ENCODE results near the gene NRL.

NRL gene

DNA sequence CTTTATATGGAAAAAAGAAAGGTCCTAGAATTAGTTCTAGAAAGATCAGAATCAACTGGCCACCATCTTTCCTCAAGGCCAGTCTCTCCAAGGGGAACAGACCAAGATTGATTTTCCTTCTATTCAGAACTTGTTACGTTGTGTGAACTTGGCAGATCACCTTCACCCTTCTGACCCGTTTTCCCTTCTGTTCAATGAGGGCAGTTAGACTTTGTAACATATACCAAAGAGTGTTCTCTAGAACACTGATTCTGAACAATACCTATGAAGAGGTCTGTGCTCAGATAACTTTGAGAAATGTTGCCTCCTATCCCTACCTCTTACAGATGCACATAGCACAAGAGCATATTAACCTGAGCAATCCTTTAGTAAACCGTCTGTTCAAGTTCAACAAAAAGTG is 31.3 kb downstream of the NRL start:
- no peak for DNase-seq (ENCODE audit: insufficient read length, low spot score)
- FAIRE-seq = no peak

DNA sequence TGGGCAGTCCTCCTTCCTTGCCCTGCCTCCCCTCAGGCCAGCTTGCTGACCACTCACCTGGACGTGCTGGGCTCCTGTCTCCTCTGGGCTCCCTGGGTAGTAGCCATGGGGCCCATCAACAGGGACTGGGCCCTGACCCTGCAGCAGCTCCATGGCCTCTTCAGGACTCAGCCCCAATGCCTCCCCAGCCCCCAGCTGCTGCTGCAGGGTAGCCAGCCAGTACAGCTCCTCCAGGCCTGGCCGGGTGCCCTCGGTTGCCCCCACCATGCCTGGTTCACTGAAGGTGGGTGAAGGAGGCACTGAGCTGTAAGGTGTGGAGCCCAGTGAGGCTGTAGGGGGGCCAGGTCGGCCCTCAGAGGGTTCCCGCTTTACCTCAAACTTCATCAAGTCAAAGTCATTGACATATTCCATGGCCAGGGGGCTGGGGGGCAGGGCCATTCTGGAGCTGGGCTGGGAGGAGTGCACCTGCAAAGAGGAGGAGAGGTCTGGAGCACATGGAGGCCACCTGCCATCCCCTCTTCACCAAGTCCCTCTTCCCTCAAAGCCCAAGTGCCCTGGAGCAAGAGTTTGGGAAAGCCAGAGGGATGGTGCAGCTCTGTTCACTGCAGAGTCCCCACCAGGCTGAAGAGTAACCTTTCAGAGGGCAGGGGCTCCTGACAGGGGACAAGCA is 32.2 kb downstream of the NRL start:
- no peak for FAIRE-seq

DNA sequence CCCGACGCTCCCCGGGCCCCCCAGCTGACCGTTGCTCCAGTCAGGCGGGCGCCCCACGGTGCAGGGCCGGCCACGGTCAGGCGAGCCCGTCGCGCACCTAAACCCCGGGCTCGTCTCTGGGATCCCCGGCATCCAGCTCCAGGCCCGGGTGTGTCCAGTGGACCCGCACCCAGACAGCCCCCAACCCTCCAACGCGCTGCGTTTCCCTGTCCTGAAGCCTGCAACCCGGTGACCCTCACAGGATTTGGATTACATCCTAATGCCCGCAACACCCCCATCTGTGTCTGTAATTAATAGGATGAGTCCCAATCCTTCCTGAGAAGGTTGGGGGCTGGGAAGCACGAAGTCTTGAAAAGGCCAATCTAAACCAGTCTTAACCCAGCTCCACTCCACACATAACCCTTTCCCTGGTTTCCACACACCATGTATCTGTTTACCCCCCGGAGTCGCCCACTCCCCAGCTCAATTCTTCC is 33.0 kb downstream of the NRL start:
- no peak for DNase-seq (ENCODE audit: insufficient read length, low spot score)
- no peak for FAIRE-seq

More for the DNA sequence above, 32.2 kb downstream of the NRL start:
- DNase-seq (ENCODE audit: insufficient read length, low spot score) = no peak

DNA sequence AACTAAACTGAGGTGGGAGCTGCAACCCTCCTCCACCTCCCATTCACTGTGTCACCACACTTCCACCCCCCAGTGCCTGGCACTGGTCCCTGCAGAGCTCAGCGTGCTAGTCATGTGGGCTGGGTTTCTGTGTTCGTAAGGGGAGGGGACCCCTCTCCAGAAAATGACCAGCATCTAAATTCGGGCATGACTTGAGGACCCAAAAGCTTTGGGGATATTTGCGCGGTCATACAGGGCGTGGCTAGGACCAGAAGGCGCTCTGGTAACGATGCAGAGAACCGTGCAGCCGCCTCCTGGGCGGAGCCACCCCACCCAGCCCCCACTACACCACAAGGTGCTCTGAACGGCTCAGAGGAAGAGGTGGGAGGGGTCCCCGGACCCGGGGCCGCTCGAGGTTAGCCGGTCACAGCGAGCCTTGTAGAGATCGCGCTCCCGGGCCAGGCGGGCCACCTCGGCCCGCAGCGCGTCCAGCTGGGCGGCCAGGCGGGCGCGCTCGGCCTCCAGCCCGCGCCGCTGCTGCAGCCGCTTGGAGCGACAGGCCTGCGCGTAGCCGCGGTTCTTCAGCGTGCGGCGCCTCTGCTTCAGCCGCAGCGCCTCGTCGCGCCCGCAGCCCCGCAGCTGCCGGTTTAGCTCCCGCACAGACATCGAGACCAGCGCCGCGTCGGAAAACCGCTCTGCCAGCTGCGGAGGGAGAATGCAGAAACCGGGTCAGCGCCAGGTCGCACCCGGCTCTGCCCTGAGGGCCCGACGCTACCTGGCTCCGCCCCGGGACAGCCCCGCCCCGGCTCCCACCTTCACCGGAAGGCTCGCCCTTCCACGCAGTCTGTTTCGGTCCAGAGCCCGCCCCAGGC is 33.6 kb downstream of the NRL start:
- peak; percentile 89 for FAIRE-seq
- peak; percentile 86 for DNase-seq (ENCODE audit: insufficient read length, low spot score)

DNA sequence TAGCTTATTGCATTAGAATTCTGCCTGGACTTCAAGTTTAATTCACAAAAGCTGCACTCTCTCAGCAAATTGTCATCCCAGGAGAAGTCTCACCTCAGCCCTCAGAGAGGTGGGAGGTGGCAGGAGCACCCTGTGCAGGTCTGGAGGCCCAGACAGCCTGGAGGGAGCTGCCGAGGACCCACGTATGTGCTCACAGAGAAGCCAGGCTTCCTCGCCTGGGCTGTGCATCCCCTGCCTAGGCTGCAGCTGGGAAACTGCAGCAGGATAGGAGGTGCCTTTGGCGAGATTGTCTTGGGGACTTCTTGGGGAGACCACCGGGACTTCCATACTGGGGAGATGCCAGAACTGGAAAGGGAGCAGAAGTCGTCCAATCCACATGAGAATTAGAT is 34.6 kb downstream of the NRL start:
- DNase-seq (ENCODE audit: insufficient read length, low spot score) (no peak), FAIRE-seq (no peak)

DNA sequence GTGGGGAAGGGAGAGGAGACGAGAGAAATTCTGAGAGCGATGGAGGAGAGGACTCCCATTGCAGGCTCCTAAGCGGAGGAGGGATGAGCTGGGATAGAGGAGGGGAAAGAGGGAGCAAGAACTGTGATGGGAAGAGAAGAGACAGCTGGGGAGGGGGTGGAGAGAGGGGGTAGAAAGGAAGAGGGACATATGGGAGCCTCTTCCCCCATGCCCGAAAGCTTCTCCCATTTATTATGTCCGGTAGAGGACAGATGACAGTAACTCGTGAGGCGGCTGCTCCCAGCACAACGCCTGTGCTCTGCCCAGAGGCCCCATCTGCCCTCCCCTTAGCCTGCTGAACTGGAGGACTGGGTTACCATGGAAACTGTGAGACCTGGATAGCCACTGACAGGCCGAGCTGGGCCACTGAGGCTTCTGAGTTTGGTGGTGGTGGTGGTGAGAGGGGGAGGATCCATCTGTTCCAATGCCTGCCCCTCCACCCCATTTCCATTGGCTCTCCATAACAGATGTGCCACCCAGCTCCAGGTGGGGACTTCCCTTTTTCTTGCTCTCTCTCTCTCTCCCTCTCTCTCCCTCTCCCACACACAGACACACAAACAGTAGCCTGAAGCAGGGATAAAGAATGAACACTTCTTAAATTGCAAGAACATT is 35.1 kb downstream of the NRL start:
- FAIRE-seq (no peak), DNase-seq (ENCODE audit: insufficient read length, low spot score) (no peak)

DNA sequence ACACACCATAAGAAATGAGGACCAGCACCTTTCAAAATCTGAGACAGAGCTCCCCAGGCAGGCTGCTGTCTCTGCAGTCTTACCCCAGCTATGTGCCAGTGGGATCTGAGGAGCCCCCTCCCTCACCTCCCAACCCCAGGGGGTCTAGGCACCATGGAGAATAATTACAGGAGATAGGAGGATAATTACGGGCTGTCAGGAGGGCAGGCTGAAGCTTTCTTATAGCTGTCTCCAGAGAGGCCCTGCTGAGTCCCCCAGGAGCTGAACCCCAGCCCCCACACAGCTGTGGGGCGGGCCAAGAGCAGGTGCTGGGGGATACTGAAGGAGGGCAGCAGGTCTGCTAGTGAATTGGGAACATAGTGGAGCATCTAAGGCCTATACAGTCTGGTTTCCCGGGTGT is 36.6 kb downstream of the NRL start:
- FAIRE-seq = no peak
- DNase-seq (ENCODE audit: insufficient read length, low spot score) = no peak

DNA sequence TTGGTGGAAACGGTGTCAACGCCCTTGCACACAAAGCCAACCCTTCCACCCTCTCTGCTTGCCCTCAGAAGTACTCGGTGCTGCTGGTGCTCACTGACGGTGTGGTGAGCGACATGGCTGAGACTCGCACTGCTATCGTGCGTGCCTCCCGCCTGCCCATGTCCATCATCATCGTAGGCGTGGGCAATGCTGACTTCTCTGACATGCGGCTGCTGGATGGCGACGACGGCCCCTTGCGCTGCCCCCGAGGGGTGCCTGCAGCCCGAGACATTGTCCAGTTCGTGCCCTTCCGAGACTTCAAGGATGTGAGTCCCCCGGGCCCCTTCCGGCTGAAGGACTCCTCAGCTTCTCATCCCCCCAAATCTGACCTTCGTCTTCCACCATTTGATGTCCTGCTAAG is 37.7 kb downstream of the NRL start:
- DNase-seq (ENCODE audit: insufficient read length, low spot score) (no peak), FAIRE-seq (no peak)

DNA sequence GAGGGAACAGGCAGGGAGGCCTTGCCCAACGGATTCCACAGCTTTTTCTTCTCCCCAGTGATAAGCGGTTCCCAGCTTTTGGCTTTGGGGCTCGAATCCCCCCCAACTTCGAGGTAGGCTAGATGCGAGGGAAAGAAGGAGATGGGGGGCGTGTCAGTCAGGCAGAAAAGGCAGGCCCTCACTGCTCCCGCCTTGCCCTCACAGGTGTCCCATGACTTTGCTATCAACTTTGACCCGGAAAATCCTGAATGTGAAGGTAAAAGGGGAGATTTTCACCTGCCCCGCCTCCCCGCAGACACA is 38.5 kb downstream of the NRL start:
- DNase-seq (ENCODE audit: insufficient read length, low spot score) (no peak), FAIRE-seq (no peak)

DNA sequence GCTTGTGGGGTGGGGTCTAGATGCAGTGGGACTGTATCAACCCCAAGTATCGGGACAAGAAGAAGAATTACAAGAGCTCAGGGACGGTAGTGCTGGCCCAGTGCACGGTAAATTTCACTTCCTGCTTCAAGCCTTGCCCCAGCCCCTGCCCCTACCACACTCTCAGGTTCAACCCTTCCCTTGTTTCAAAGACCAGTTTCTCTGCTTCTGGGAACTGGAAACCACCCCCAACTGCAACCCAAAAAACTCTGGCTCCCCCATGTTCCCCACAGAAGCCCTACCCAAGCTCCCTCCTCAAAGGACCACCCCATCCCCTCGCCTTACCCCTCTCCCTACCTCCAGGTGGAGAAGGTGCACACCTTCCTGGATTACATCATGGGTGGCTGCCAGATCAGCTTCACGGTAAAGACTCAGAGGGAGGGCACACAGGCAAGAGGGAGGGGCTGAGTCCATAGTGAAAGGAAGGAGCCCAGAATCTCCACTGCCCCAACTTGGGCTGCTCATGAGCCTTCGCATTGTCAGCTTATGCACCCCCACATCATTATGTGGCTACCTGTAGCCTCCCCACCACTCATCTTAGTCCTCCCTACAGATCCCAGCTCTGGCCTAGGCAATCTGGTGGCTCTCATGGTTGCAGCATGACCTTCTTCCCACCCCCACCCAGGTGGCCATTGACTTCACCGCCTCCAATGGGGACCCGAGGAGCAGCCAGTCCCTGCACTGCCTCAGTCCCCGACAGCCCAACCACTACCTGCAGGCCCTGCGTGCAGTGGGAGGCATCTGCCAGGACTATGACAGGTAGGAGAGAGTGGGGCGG is 39.1 kb downstream of the NRL start:
- no peak for FAIRE-seq
- peak; percentile 56 for DNase-seq (ENCODE audit: insufficient read length, low spot score)

DNA sequence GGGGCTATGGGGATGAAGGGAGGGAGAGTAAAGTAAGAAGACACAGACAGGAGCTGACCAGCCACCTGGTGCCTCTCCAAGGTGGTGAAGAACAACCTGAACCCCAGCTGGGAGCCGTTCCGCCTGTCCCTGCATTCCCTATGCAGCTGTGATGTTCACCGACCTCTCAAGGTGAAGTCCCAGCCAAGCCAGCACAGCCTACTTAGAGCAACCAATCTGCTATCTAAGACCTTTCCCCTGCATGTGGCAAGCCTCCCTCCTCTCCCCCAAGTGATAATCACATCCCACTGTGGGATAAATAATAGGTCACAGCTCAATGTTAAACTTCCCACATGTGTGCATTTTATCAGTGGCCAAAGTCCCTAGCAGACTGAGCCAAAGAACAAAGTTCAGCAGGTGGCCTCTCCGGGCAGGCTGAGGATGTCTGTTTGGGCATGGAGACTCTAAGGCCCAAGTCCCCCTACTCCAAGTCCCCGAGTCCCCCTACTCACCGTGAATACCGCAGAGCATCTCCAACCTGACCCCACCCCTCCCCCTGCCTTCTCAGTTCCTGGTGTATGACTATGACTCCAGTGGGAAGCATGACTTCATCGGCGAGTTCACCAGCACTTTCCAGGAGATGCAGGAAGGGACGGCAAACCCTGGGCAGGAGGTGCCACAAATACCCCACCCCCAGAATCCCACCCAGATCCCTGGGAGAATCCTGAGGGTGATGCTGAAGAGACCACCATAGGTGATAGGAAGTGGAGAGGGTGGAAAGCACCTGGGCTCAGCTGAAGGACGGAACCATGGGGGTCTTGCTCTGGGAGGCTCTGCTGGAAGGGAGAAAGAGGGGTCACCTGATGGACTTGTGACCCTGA is 39.9 kb downstream of the NRL start:
- DNase-seq (ENCODE audit: insufficient read length, low spot score) = no peak
- FAIRE-seq = no peak

DNA sequence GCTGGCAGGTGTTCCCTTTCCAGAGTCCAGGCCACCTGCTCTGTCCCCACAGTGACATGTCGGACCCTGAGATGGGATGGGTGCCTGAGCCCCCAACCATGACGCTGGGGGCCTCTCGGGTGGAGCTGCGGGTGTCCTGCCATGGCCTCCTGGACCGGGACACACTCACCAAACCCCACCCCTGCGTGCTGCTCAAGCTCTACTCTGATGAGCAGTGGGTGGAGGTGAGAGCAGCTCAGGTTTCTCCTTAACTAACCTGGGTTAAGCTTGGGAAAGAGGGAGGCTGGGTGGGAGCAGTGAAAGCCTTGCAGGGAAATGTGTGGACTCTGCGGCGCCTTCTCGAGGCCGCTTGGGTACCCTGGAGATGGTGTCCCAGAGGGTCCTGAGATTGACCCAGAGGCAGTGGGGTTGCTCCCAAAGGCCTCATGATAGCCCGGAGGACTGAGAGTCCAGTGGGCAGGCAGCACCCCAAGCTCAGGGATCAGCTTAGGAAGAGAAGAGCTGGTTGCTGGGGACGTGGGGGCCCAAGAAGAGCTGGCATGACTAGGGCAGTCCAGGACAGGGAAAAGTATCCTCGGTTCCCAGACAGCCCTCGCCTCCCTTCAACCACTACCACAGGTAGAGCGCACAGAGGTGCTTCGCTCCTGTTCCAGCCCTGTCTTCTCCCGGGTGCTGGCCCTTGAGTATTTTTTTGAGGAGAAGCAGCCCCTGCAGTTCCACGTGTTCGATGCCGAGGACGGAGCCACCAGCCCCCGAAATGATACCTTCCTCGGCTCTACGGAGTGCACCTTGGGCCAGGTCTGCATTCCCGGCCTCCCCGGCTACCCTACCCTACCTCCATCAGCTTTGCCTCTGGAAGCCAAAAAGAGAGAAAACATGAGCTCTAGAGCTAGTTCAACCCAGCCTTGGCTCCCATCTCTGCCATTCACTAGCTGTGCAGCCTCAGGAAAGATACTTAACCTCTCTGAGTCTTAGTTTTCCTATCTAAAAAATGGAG is 41.6 kb downstream of the NRL start:
- no peak for FAIRE-seq
- no peak for DNase-seq (ENCODE audit: insufficient read length, low spot score)

DNA sequence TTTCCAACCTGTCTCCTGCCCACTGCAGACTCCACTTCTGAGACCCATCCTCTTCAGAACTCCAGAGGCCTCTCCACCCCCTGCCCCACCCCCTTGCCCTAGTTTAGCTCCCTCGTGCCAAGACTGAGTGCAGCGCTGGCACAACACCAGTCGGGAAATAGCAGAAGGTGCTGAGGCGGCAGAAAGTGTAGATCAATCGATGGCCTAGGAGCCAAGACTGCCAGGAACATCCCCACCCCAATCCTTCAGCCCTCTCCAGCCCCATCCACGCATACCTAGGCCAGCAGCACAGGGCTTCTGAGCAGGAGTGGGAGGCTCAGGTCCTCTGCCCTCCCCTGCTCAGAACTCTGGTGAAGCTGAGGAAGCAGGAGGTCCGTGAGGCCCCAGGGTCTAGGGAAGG is 42.3 kb downstream of the NRL start:
- no peak for FAIRE-seq
- DNase-seq (ENCODE audit: insufficient read length, low spot score) = no peak

DNA sequence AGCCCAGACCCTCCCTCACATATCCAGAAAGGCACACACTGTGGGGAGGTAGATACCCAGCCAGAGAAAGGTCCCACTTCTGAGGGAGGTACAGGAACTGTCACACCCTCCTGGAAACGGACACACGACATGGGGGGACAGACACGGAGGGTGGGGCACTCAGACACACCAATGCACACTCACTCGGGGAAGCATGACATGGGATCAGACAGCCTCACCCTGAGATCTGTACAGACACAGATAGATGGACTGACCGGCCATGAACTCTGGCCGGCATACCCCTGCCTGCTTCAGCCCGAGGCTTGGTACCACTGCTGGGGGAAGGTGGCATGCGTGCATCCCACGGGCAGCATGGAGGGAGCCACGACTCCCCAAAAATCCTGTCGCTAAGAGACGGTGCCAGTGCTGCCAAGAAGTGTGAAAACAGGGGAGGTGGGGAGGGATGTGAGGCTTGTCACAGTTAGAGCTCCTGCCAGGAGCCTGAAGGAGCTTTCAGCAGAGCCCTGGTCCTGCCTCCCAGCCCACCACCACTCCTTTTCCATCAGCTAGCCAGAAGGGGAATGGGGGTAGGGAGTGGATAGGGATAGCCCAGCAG is 42.8 kb downstream of the NRL start:
- no peak for FAIRE-seq

DNA sequence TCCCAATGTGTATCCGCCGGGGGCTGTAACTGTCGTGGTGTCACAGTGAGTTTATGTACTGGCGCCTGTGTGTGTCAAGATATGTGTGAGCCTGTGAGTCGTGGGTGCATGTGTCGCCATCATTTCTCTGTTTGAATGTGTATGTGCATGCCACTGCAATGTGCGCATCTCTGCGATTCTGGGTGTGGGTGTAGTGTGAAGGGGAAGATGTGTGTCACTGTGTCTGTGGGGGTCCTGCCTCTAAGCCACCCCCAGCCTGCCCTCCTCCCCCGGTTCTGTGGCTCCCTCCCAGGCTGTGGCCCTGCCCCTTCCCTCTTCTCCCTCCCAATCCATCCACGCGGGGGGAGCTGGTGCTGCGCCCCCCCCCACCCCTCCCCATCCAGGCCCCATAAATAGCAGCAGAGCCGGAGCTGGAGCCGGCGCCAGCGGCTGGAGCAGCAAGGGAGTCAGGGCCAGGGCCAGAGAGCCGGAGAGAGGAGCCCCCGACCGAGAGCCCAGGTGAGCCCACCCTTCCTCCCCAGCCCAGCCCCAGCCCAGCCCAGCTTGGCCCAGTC is 43.5 kb downstream of the NRL start, which contains the start of gene CPNE6:
Gene CPNE6 (plus strand): TSS at position 419 of the 554 bp plus-strand sequence. CDS start 1,375 bp downstream, outside the sequence.
- no peak for FAIRE-seq

More for the DNA sequence above, 42.8 kb downstream of the NRL start:
- DNase-seq (ENCODE audit: insufficient read length, low spot score) = no peak

DNA sequence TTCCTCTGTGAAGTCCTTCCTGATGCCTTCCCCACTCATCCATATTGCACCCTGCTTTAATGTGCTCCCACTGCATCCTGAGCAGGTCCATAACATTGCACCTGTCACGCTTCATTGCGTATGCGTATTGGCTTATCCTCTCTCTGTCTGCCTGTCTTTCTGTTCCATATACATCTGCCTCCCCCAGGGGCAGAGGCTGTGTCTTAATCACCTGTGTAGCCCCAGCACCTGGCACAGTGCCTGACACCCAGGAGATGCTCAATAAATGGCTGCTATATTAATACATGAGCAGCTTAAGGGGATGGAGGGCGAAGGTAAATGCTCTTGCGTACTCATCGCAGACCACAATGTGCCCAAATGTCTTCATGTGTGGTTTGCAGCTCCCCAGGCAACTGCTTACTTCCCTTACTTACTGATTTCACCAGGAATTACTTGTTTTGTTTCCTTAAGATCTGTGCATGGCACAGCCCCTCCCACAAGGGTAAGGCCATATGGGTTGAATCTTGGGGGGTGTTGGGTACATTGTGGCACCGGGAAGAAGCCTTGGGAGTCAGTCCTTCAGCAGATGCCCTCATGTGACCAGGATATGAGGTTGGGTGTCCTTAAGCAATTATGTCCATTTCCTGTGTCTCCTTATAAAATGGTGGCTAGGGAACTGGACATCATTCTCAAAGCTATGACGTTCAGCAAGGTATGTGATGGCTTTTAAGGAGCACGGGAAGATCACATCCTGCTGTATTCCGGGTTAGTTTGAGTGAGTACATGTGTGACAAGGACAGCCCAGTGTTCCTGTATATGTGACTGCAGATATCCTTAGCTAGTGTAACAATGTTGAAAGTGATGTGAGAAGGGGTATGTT is 44.2 kb downstream of the NRL start:
- no peak for DNase-seq (ENCODE audit: insufficient read length, low spot score)
- FAIRE-seq = no peak

More for the DNA sequence above, 43.5 kb downstream of the NRL start, which contains the start of gene CPNE6:
- no peak for DNase-seq (ENCODE audit: insufficient read length, low spot score)

DNA sequence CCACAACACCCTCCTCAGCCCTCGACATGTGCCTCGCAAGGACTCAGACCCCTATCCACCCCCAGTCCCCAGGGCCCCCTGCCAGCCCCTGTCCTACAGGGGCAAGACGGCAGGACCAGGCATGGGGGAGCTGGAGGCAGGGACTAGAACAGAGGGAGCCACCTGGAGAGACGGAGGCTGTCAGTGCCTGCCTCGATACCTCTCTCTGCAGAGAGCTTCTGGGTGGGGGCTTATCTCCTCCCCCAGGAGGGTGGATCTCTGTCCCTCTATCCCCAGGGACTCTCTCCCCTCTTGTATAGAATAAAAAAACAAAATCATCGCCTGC is 45.4 kb downstream of the NRL start:
- FAIRE-seq = no peak

More for the DNA sequence above, 45.4 kb downstream of the NRL start:
- DNase-seq (ENCODE audit: insufficient read length, low spot score) = no peak
